SH-SY5Y (cell line): ENCODE measurements around the gene RIBC2.

ENCODE experiments used
- GATA2 ChIP-seq: IDR thresholded peaks from 2 replicates; pipeline ENCODE4 v1.6.1; 2011; ENCODE audit warnings: mild to moderate bottlenecking, low read depth, low read length
- GATA3 ChIP-seq: IDR thresholded peaks from 2 replicates; pipeline ENCODE4 v1.6.1; 2011; ENCODE audit warnings: low read depth, mild to moderate bottlenecking, low read length, moderate library complexity

The RIBC2 gene

GRCh38 chr22:45454275-45454674 is 40.8 kb downstream of the RIBC2 start:
- TF ChIP-seq GATA3, result no peak
- no peak for TF ChIP-seq GATA2

GRCh38 chr22:45455212-45455611 is 41.7 kb downstream of the RIBC2 start:
- peak; percentile 65 for TF ChIP-seq GATA2
- no peak for TF ChIP-seq GATA3

- TF ChIP-seq GATA2 (no peak), GATA3 (no peak)
Measured at GRCh38 chr22:45455621-45456020, 42.1 kb downstream of the RIBC2 start.

GRCh38 chr22:45456811-45457210 is 43.3 kb downstream of the RIBC2 start:
- no peak for TF ChIP-seq GATA2
- TF ChIP-seq GATA3, result no peak

GRCh38 chr22:45458532-45458931 is 45.0 kb downstream of the RIBC2 start:
- TF ChIP-seq GATA3 (no peak), GATA2 (no peak)

GRCh38 chr22:45459235-45459634 is 45.7 kb downstream of the RIBC2 start:
- no peak for TF ChIP-seq GATA3

GRCh38 chr22:45460288-45461109 is 47.0 kb downstream of the RIBC2 start:
- TF ChIP-seq GATA3 (no peak), GATA2 (no peak)

GRCh38 chr22:45462034-45462655 is 48.7 kb downstream of the RIBC2 start:
- no peak for TF ChIP-seq GATA3
- peak; percentile 25; the same call in 1 of the 2 replicates for TF ChIP-seq GATA2

- TF ChIP-seq GATA3 (no peak), GATA2 (no peak)
Measured at GRCh38 chr22:45465633-45466032, 52.1 kb downstream of the RIBC2 start.

- TF ChIP-seq GATA2, result no peak
- TF ChIP-seq GATA3, result no peak
Measured at GRCh38 chr22:45468872-45469271, 55.4 kb downstream of the RIBC2 start.

- TF ChIP-seq GATA2, result no peak
- no peak for TF ChIP-seq GATA3
Measured at GRCh38 chr22:45469281-45470073, 56.0 kb downstream of the RIBC2 start.

- TF ChIP-seq GATA3 (no peak), GATA2 (no peak)
Measured at GRCh38 chr22:45470871-45471270, 57.4 kb downstream of the RIBC2 start.

GRCh38 chr22:45472426-45472825 is 58.9 kb downstream of the RIBC2 start:
- no peak for TF ChIP-seq GATA2
- no peak for TF ChIP-seq GATA3

GRCh38 chr22:45473626-45474237 is 60.2 kb downstream of the RIBC2 start:
- no peak for TF ChIP-seq GATA3
- TF ChIP-seq GATA2, result no peak
